Ectodermal cell (in vitro differentiated cells): ENCODE results near the gene ACTL6B.
A peak's percentile ranks its signal among the peaks of the same experiment; 100 is the strongest.

Experiments
- H3K27ac ChIP-seq: 2 replicates; pipeline ENCODE4 v1.7.0; 2013; ENCODE audit warnings: mild to moderate bottlenecking, low read depth, low read length; ENCODE audit not compliant: insufficient read depth, poor library complexity, severe bottlenecking
- H3K27me3 ChIP-seq: 2 replicates; pipeline ENCODE4 v1.7.0; 2013; ENCODE audit warnings: mild to moderate bottlenecking, low read length; ENCODE audit not compliant: insufficient read depth, control insufficient read depth, poor library complexity, severe bottlenecking
- H3K36me3 ChIP-seq: one replicate; pipeline ENCODE4 v1.7.0; 2013; ENCODE audit warnings: low read length; ENCODE audit not compliant: control insufficient read depth, insufficient read depth
- H3K4me1 ChIP-seq: one replicate; pipeline ENCODE4 v1.7.0; 2013; ENCODE audit warnings: low read length; ENCODE audit not compliant: control insufficient read depth, insufficient read depth
- H3K4me3 ChIP-seq: 2 replicates; pipeline ENCODE4 v1.7.0; 2013; ENCODE audit warnings: low read depth, low read length, control low read depth; ENCODE audit not compliant: insufficient read depth
- H3K9me3 ChIP-seq: 2 replicates; pipeline ENCODE4 v1.7.0; 2013; ENCODE audit warnings: mild to moderate bottlenecking, low read length, moderate library complexity; ENCODE audit not compliant: control insufficient read depth
- WGBS, 2 experiments: methylation state at CpG; one replicate each; pipeline ENCODE4 v1.1.7; 2013; ENCODE audit warnings: missing lambda C conversion rate in 2 of 2; 5-methylcytosine and 5-hydroxymethylcytosine counted together

ACTL6B gene

GRCh38 chr7:100641860-100642533, 14.3 kb downstream of the ACTL6B start:
- Histone ChIP-seq H3K27ac (no peak overlapping the region), H3K36me3 (no peaks in the 10 kb centered on the region), H3K9me3 (no peaks in the 10 kb centered on the region), H3K4me1 (no peaks in the 10 kb centered on the region), H3K4me3 (no peak overlapping the region), H3K27me3 (no peaks in the 10 kb centered on the region)
- WGBS, 2 experiments = 92% methylated on average over 10 of the region's 10 CpGs

GRCh38 chr7:100641463-100641859, 14.8 kb downstream of the ACTL6B start, which contains the start of gene TFR2:
Gene TFR2 (minus strand): TSS chr7:100641552. CDS start chr7:100641509, 43 bp downstream.
- 92 to 93% methylated on average over 10 of the region's 10 CpGs for WGBS, 2 experiments
- H3K9me3 ChIP-seq = no peaks in the 10 kb centered on the region
- H3K27ac ChIP-seq = no peak within 1 kb of the TSS
- no peak within 1 kb of the TSS for H3K4me3 ChIP-seq
- no peaks in the 10 kb centered on the region for H3K4me1 ChIP-seq
- no peaks in the 10 kb centered on the region for H3K36me3 ChIP-seq
- H3K27me3 ChIP-seq = no peaks in the 10 kb centered on the region

GRCh38 chr7:100640517-100641440, 15.5 kb downstream of the ACTL6B start:
- no peaks in the 10 kb centered on the region for H3K27me3 ChIP-seq
- 87 to 88% methylated on average over 21 to 24 of the region's 24 CpGs for WGBS, 2 experiments
- H3K27ac ChIP-seq = no peak overlapping the region
- no peaks in the 10 kb centered on the region for H3K9me3 ChIP-seq
- no peaks in the 10 kb centered on the region for H3K36me3 ChIP-seq
- H3K4me3 ChIP-seq = no peak overlapping the region
- no peaks in the 10 kb centered on the region for H3K4me1 ChIP-seq

- Histone ChIP-seq H3K4me3 (no peak overlapping the region), H3K36me3 (no peaks in the 10 kb centered on the region), H3K27me3 (no peaks in the 10 kb centered on the region), H3K27ac (no peak overlapping the region), H3K9me3 (no peaks in the 10 kb centered on the region), H3K4me1 (no peaks in the 10 kb centered on the region)
- WGBS, 2 experiments = 65 to 71% methylated on average over 17 of the region's 17 CpGs
Measured at GRCh38 chr7:100639995-100640516, 16.2 kb downstream of the ACTL6B start.

- Histone ChIP-seq H3K27me3 (peaks cover 29% of the 10 kb centered on the region), H3K9me3 (no peaks in the 10 kb centered on the region), H3K4me3 (peak overlapping the region; percentile 49), H3K27ac (no peak overlapping the region), H3K36me3 (no peaks in the 10 kb centered on the region), H3K4me1 (no peaks in the 10 kb centered on the region)
- 2 to 3% methylated on average over 72 of the region's 72 CpGs for WGBS, 2 experiments
Measured at GRCh38 chr7:100632951-100633717, 23.1 kb downstream of the ACTL6B start.

GRCh38 chr7:100630066-100630465, 26.2 kb downstream of the ACTL6B start:
- Histone ChIP-seq H3K27me3 (peaks cover 44% of the 10 kb centered on the region), H3K4me1 (peaks cover 5% of the 10 kb centered on the region), H3K36me3 (no peaks in the 10 kb centered on the region), H3K4me3 (no peak overlapping the region), H3K9me3 (no peaks in the 10 kb centered on the region), H3K27ac (no peak overlapping the region)
- WGBS, 2 experiments = 81 to 82% methylated on average over 4 of the region's 4 CpGs

- peaks cover 5% of the 10 kb centered on the region for H3K4me1 ChIP-seq
- 63 to 65% methylated on average over 11 of the region's 11 CpGs for WGBS, 2 experiments
- H3K27ac ChIP-seq = no peak overlapping the region
- H3K36me3 ChIP-seq = no peaks in the 10 kb centered on the region
- no peaks in the 10 kb centered on the region for H3K9me3 ChIP-seq
- no peak overlapping the region for H3K4me3 ChIP-seq
- H3K27me3 ChIP-seq = peaks cover 42% of the 10 kb centered on the region
Measured at GRCh38 chr7:100629117-100629716, 27.0 kb downstream of the ACTL6B start.

- Histone ChIP-seq H3K9me3 (no peaks in the 10 kb centered on the region), H3K4me3 (no peak overlapping the region), H3K27me3 (peaks cover 22% of the 10 kb centered on the region), H3K4me1 (peaks cover 5% of the 10 kb centered on the region), H3K27ac (no peak overlapping the region), H3K36me3 (no peaks in the 10 kb centered on the region)
- 91 to 92% methylated on average over 21 of the region's 21 CpGs for WGBS, 2 experiments
Measured at GRCh38 chr7:100627238-100627549, 29.1 kb downstream of the ACTL6B start.

GRCh38 chr7:100626530-100627237, 29.6 kb downstream of the ACTL6B start:
- Histone ChIP-seq H3K27me3 (peaks cover 17% of the 10 kb centered on the region), H3K4me1 (peaks cover 5% of the 10 kb centered on the region), H3K9me3 (no peaks in the 10 kb centered on the region), H3K36me3 (no peaks in the 10 kb centered on the region), H3K4me3 (peak overlapping the region; percentile 36), H3K27ac (no peak overlapping the region)
- WGBS, 2 experiments = 6 to 7% methylated on average over 37 of the region's 37 CpGs
